Tibial nerve (tissue), 3 donors: ENCODE measurements around the gene AP1S3.

Experiments used
- EP300 ChIP-seq, 2 donors: sonication (generic); formaldehyde crosslinking; IDR thresholded peaks; one replicate each; pipeline ENCODE4 v1.6.1; 2017; ENCODE audit warnings: antibody characterized with exemption in 2 of 2, mild to moderate bottlenecking in 1 of 2
- POLR2A ChIP-seq, 2 donors: fragments of 450-650 bp; IDR thresholded peaks; one replicate each; pipeline ENCODE4 v1.6.1; 2017; ENCODE audit warnings: antibody characterized with exemption in 2 of 2, mild to moderate bottlenecking in 2 of 2, moderate library complexity in 2 of 2

GRCh38 chr2:223758131-223758840 lies 79.1 kb downstream of the AP1S3 start:
- TF ChIP-seq POLR2A (IDR thresholded peaks at IDR 0.05) (no peak), EP300 (IDR thresholded peaks at IDR 0.05) (no peak)
